Hepatocyte (in vitro differentiated cells): ENCODE measurements around the gene SLFN5. TPM values are rescaled to one million over a fixed set of nuclear protein-coding genes. Genes with fewer than 3 reads are reported as not detected.
"Not testable (repeated sequence)": the region's sequence is repeated elsewhere in the genome, so short reads cannot be mapped to it uniquely, and the experiment has no call there.

Experiments
- DNase-seq: peaks from one replicate; pipeline ENCODE4 v3.0.0-alpha.2; 2016; ENCODE audit warnings: low spot score
- H2AFZ ChIP-seq: fragments of 200-600 bp; sonication (generic); 2 replicates; pipeline ENCODE4 v1.6.0; 2016; ENCODE audit warnings: antibody characterized with exemption, mild to moderate bottlenecking
- H3K27ac ChIP-seq: fragments of 200-600 bp; sonication (generic); 2 replicates; pipeline ENCODE4 v1.5.1; 2016; ENCODE audit warnings: mild to moderate bottlenecking
- H3K27me3 ChIP-seq: fragments of 200-600 bp; sonication (generic); 2 replicates; pipeline ENCODE4 v1.6.1; 2016
- H3K36me3 ChIP-seq: fragments of 200-600 bp; sonication (generic); replicated peaks from 2 replicates; pipeline ENCODE4 v1.5.1; 2016; ENCODE audit warnings: low read depth; ENCODE audit not compliant: insufficient read depth
- H3K4me1 ChIP-seq: fragments of 200-600 bp; sonication (generic); 2 replicates; pipeline ENCODE4 v1.5.1; 2016; ENCODE audit warnings: mild to moderate bottlenecking, moderate library complexity; ENCODE audit not compliant: insufficient read depth
- H3K4me2 ChIP-seq: fragments of 200-600 bp; sonication (generic); 2 replicates; pipeline ENCODE4 v1.6.0; 2016
- H3K4me3 ChIP-seq: fragments of 200-600 bp; sonication (generic); 2 replicates; pipeline ENCODE4 v1.5.1; 2016; ENCODE audit warnings: mild to moderate bottlenecking
- H3K79me2 ChIP-seq: fragments of 200-600 bp; sonication (generic); 2 replicates; pipeline ENCODE4 v1.6.0; 2017; ENCODE audit warnings: mild to moderate bottlenecking
- H3K9me2 ChIP-seq: fragments of 200-600 bp; sonication (generic); replicated peaks from 2 replicates; pipeline ENCODE4 v1.6.0; 2017; ENCODE audit warnings: mild to moderate bottlenecking; ENCODE audit not compliant: insufficient read depth
- H3K9me3 ChIP-seq: fragments of 200-600 bp; sonication (generic); 2 replicates; pipeline ENCODE4 v1.5.1; 2016; ENCODE audit warnings: low read depth, mild to moderate bottlenecking
- H4K20me1 ChIP-seq: fragments of 200-600 bp; sonication (generic); 2 replicates; pipeline ENCODE4 v1.6.0; 2016; ENCODE audit warnings: mild to moderate bottlenecking; ENCODE audit not compliant: insufficient read depth, poor library complexity, severe bottlenecking
- CTCF ChIP-seq: fragments of 200-600 bp; sonication (generic); IDR thresholded peaks from 2 replicates; pipeline ENCODE4 v1.5.1; 2016; ENCODE audit warnings: antibody characterized with exemption, mild to moderate bottlenecking; ENCODE audit not compliant: poor library complexity
- EZH2 ChIP-seq: fragments of 200-600 bp; sonication (generic); IDR thresholded peaks from 2 replicates; pipeline ENCODE4 v1.6.1; 2016; ENCODE audit warnings: antibody characterized with exemption, mild to moderate bottlenecking, borderline replicate concordance
- EZH2phosphoT487 ChIP-seq: fragments of 200-600 bp; sonication (generic); IDR thresholded peaks from one replicate; pipeline ENCODE4 v1.6.1; 2018; ENCODE audit warnings: antibody characterized with exemption, mild to moderate bottlenecking, low read depth, moderate library complexity; ENCODE audit not compliant: unreplicated experiment, severe bottlenecking
- whole genome bisulfite sequencing: methylation state at CpG from one replicate; pipeline ENCODE4 v1.1.6; 2016; ENCODE audit warnings: low lambda C conversion rate; ENCODE audit errors: missing lambda C conversion rate; 5-methylcytosine and 5-hydroxymethylcytosine counted together
- polyA plus RNA-seq: library from polyadenylated mRNA; unstranded; fragments of >200 nt; fragmentation: Nextera tagmentation; extraction: Ambion mirVana; gene quantifications from 2 replicates; pipeline ENCODE4 v1.2.1, GENCODE V29; 2016
- total RNA-seq: library from RNA; depleted of rRNA; stranded (reverse); fragments of >200 nt; gene quantifications from 2 replicates; pipeline ENCODE4 v1.2.3, GENCODE V29; 2014

The SLFN5 gene
- total and polyA plus RNA-seq, 2 experiments from 2014 or later: 1.7 to 9.5 TPM

DNA sequence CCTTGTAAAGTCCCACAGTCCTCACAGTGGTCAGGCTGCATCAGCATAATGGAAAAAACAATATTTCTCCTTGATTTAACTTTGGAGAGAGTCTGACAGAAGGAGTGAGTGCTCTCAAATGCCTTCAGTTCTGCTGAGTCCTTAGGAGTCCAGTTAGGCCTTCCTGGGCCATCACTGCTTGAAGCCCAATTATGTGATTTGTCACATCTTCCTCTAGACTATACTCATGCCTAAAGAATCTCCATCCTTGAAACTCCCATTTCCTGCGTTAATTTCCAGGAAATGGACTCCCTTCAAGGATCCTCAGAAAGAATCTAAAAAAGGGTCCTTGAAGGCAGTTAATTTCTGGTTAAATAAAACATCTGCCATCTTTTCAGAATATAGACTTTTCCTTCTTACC lies 52.8 kb downstream of the SLFN5 start:
- H3K27ac ChIP-seq: no peak overlapping the region
- no peaks in the 10 kb centered on the region for H3K36me3 ChIP-seq
- no peak overlapping the region for H3K4me2 ChIP-seq
- H3K4me1 ChIP-seq: no peaks in the 10 kb centered on the region
- no peaks in the 10 kb centered on the region for H4K20me1 ChIP-seq
- H3K9me3 ChIP-seq: no peaks in the 10 kb centered on the region
- no peaks in the 10 kb centered on the region for H3K79me2 ChIP-seq
- DNase-seq: no peak
- no peaks in the 10 kb centered on the region for H3K9me2 ChIP-seq
- WGBS: 91% methylated on average over 1 of the region's 1 CpG
- no peaks in the 10 kb centered on the region for H3K27me3 ChIP-seq
- no peak for TF ChIP-seq CTCF
- no peak overlapping the region for H3K4me3 ChIP-seq
- H2AFZ ChIP-seq: no peak overlapping the region

DNA sequence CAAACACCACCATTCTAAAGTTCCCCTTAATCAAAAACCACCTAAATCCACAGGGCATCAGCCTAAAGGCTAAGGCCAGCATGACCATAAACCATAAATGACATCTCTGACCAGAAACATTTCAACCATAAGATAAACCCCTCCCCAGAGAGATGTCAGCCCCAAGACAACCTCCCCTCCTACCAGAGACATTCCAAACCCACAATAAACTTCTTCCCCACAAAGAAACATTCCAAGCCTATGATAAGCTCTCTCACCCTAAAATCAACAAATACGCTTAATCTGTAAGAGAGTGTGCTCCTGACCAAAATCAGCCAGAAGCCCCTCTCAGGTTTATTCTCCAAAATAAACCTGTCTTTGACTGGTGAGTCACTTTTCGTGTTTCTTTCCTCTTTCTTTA lies 54.8 kb downstream of the SLFN5 start:
- Histone ChIP-seq H3K9me2 (no peaks in the 10 kb centered on the region), H3K9me3 (no peaks in the 10 kb centered on the region), H2AFZ (no peak overlapping the region), H3K36me3 (no peaks in the 10 kb centered on the region), H3K79me2 (no peaks in the 10 kb centered on the region), H4K20me1 (no peaks in the 10 kb centered on the region), H3K27ac (no peak overlapping the region), H3K4me2 (no peak overlapping the region), H3K4me3 (no peak overlapping the region), H3K4me1 (no peaks in the 10 kb centered on the region), H3K27me3 (no peaks in the 10 kb centered on the region)
- 65% methylated on average over 2 of the region's 2 CpGs for WGBS
- no peak for DNase-seq
- TF ChIP-seq EZH2: no peak
- no peak for TF ChIP-seq EZH2phosphoT487
- TF ChIP-seq CTCF: no peak

DNA sequence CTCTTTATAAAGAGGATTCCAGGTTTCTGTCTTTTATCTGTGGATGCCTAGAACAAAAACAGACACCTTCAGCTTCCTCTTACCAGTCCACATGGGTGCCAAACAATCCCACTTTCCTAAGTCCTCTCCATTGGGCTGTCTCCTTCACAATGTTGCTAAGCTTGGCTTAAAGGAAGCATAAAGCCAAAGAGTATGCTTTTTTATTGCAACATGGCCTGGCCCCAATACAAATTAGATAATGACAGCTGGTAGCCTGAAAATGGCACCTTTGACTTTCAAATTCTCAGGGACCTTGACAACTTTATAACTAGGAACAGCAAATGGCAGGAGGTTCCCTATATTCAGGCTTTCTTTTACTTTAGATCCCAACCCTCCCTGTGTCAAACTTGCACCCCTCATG lies 55.8 kb downstream of the SLFN5 start:
- TF ChIP-seq EZH2phosphoT487 (no peak), EZH2 (no peak), CTCF (no peak)

GRCh38 chr17:35299135-35299534 lies 56.3 kb downstream of the SLFN5 start:
- no peaks in the 10 kb centered on the region for H3K79me2 ChIP-seq
- 58% methylated on average over 5 of the region's 5 CpGs for WGBS
- H3K27me3 ChIP-seq: no peaks in the 10 kb centered on the region
- H3K9me3 ChIP-seq: no peaks in the 10 kb centered on the region
- H3K27ac ChIP-seq: no peak overlapping the region
- no peaks in the 10 kb centered on the region for H4K20me1 ChIP-seq
- H3K4me3 ChIP-seq: no peak overlapping the region
- no peak overlapping the region for H2AFZ ChIP-seq
- DNase-seq: no peak
- H3K9me2 ChIP-seq: no peaks in the 10 kb centered on the region
- no peak overlapping the region for H3K4me2 ChIP-seq
- no peaks in the 10 kb centered on the region for H3K36me3 ChIP-seq
- no peak for TF ChIP-seq CTCF
- no peak for TF ChIP-seq EZH2
- TF ChIP-seq EZH2phosphoT487: no peak
- H3K4me1 ChIP-seq: no peaks in the 10 kb centered on the region

More for the DNA sequence above, 55.8 kb downstream of the SLFN5 start:
- Histone ChIP-seq H3K27me3 (no peaks in the 10 kb centered on the region), H3K79me2 (no peaks in the 10 kb centered on the region), H3K4me3 (no peak overlapping the region), H4K20me1 (no peaks in the 10 kb centered on the region), H3K27ac (no peak overlapping the region), H3K4me1 (no peaks in the 10 kb centered on the region), H2AFZ (no peak overlapping the region), H3K36me3 (no peaks in the 10 kb centered on the region), H3K9me3 (no peaks in the 10 kb centered on the region), H3K4me2 (no peak overlapping the region), H3K9me2 (no peaks in the 10 kb centered on the region)
- DNase-seq: no peak

DNA sequence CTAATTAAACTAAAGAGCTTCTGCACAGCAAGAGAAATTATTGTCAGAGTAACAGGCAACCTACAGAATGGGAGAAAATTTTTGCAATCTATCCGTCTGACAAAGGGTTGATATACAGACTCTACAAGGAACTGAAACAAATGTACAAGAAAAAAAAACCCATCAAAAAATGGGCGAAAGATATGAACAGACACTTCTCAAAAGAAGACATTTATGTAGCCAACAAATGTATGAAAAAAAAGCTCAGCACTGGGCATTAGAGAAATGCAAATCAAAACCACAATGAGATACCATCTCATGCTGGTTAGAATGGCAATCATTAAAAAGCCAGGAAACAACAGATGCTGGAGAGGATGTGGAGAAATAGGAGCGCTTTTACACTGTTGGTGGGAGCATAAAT lies 66.5 kb downstream of the SLFN5 start:
- H3K27me3 ChIP-seq, DNase-seq, H3K4me1 ChIP-seq, H3K4me2 ChIP-seq, H3K9me3 ChIP-seq, H3K36me3 ChIP-seq, H3K27ac ChIP-seq, H3K4me3 ChIP-seq, H4K20me1 ChIP-seq, H3K9me2 ChIP-seq, H3K79me2 ChIP-seq, H2AFZ ChIP-seq: not testable (repeated sequence)
- WGBS: 75% methylated on average over 3 of the region's 3 CpGs
